ENCODE data around the gene SHD. TPM values are rescaled to one million over a fixed set of nuclear protein-coding genes. Genes with fewer than 3 reads are reported as not detected.

Gene SHD
- total and polyA plus RNA-seq, 2 of the 8 experiments (the other 6 are each of a cell fraction or from before 2014, with no cell fraction given) = 5.8 to 10.7 TPM

GRCh38 chr19:4298810-4299550 is 19.9 kb downstream of the SHD start:
- no peak overlapping the region for H4K5ac ChIP-seq (ENCODE audit: insufficient read length, low read depth, low read length)
- no peak overlapping the region for H3K4ac ChIP-seq (replicated peaks; ENCODE audit: insufficient read length, low read depth, low read length)
- H2AK5ac ChIP-seq (ENCODE audit: low read depth, low read length) = no peak overlapping the region
- H3K4me2 ChIP-seq (ENCODE audit: insufficient read depth in 1 of 2, low read depth in 2 of 2, low read length in 2 of 2) = no peak overlapping the region
- H4K20me1 ChIP-seq (replicated peaks in 1 of 2; ENCODE audit: control insufficient read depth in 1 of 2, insufficient read depth in 2 of 2, low read length in 2 of 2) = no peaks in the 10 kb centered on the region
- peaks cover 0 to 15% (median 1%) of the 10 kb centered on the region in 4 experiments; a peak in 5 of 7 replicates for H3K4me1 ChIP-seq (replicated peaks in 1 of 4; ENCODE audit: control insufficient read depth in 3 of 4, insufficient read depth in 4 of 4, low read length in 3 of 4)
- no peaks in the 10 kb centered on the region for H3K36me3 ChIP-seq (ENCODE audit: control insufficient read depth in 2 of 4, insufficient read depth in 4 of 4, low read length in 3 of 4)
- H2AFZ ChIP-seq (ENCODE audit: low read length) = no peak overlapping the region
- H3K23me2 ChIP-seq (ENCODE audit: low read depth, low read length) = no peaks in the 10 kb centered on the region
- no peak overlapping the region for H2BK20ac ChIP-seq (ENCODE audit: low read length)
- H4K8ac ChIP-seq (ENCODE audit: extremely low read depth, insufficient read depth, low read length) = no peak overlapping the region
- H3K23ac ChIP-seq (ENCODE audit: insufficient read length) = no peak overlapping the region
- no peak overlapping the region for H2BK12ac ChIP-seq (ENCODE audit: low read depth, low read length)
- no peak overlapping the region for H3K14ac ChIP-seq (ENCODE audit: insufficient read length)
- no peak overlapping the region for H3K18ac ChIP-seq (ENCODE audit: extremely low read depth, low read length)
- CTCF ChIA-PET (ENCODE audit: partially characterized antibody) = interaction anchor here (0.6 to 4.9 kb wide), 8 partner anchors 11 to 57 kb away, joined by 3 to 47 read pairs (median 3); no protein-coding TSS in a partner anchor
- no peaks in the 10 kb centered on the region for H3K79me2 ChIP-seq (ENCODE audit: control insufficient read depth in 1 of 2, insufficient read depth in 2 of 2, low read length in 2 of 2)
- H3K9me3 ChIP-seq (ENCODE audit: insufficient read depth in 2 of 2, low read depth in 1 of 2, low read length in 1 of 2) = no peaks in the 10 kb centered on the region
- WGBS, 2 experiments (ENCODE audit: extremely low coverage in 1 of 2, insufficient coverage in 1 of 2, insufficient read length in 1 of 2, insufficient replicate concordance in 2 of 2, low coverage in 1 of 2, low lambda C conversion rate in 2 of 2, missing lambda C conversion rate in 1 of 2) = 76% methylated on average over 8 of the region's 8 CpGs; no CpG with 5 or more reads in 1 of the 2 experiments
- no peak overlapping the region for H2BK5ac ChIP-seq (ENCODE audit: low read depth, low read length)
- no peak overlapping the region for H2BK120ac ChIP-seq (replicated peaks; ENCODE audit: low read depth, low read length)
- H3K9ac ChIP-seq (replicated peaks in 1 of 4; ENCODE audit: extremely low read depth in 1 of 4, low read depth in 3 of 4, low read length in 3 of 4) = no peak overlapping the region
- H3K4me3 ChIP-seq (ENCODE audit: extremely low read depth in 1 of 4, insufficient read depth in 2 of 4, low read depth in 3 of 4, low read length in 4 of 4) = no peak overlapping the region
- H2BK15ac ChIP-seq (ENCODE audit: low read length) = no peak overlapping the region
- POLR2A ChIA-PET (ENCODE audit: partially characterized antibody) = interaction anchor here (0.7 to 1.3 kb wide), 4 partner anchors 12 to 43 kb away, joined by 3 to 4 read pairs (median 3); no protein-coding TSS in a partner anchor
- H4K91ac ChIP-seq (replicated peaks; ENCODE audit: insufficient read length, low read length) = no peak overlapping the region
- FAIRE-seq (no peak), DNase-seq (ENCODE audit: low read depth in 1 of 2, low spot score in 2 of 2) (no peak)
- H3K27me3 ChIP-seq (replicated peaks in 1 of 4; ENCODE audit: control insufficient read depth in 3 of 4, extremely low read depth in 1 of 4, insufficient read depth in 3 of 4, low read length in 3 of 4) = no peaks in the 10 kb centered on the region
- H3K27ac ChIP-seq (ENCODE audit: low read depth, low read length) = no peak overlapping the region
- no peaks in the 10 kb centered on the region for H3K79me1 ChIP-seq (ENCODE audit: low read depth, low read length)
- no peak overlapping the region for H3K56ac ChIP-seq (replicated peaks; ENCODE audit: insufficient read length, low read depth, low read length)
- TF ChIP-seq CHD1 (IDR thresholded peaks at IDR 0.05; ENCODE audit: low read depth, low read length) = no peak
- no peak for TF ChIP-seq SP2 (IDR thresholded peaks at IDR 0.05; ENCODE audit: low read length)
- no peak for TF ChIP-seq KDM4A (IDR thresholded peaks at IDR 0.05; ENCODE audit: low read depth, low read length, severe bottlenecking)
- no peak for TF ChIP-seq CBX5 (IDR thresholded peaks at IDR 0.05; ENCODE audit: low read depth, low read length)
- TF ChIP-seq NRF1 (IDR thresholded peaks at IDR 0.05; ENCODE audit: low read depth, low read length) = no peak
- no peak for TF ChIP-seq RNF2 (IDR thresholded peaks at IDR 0.05; ENCODE audit: borderline replicate concordance, low read depth, low read length, missing control alignments, poor library complexity, severe bottlenecking)
- no peak for TF ChIP-seq MAFK (IDR thresholded peaks at IDR 0.05; ENCODE audit: low read depth, low read length)
- TF ChIP-seq TAF1 (IDR thresholded peaks at IDR 0.05; ENCODE audit: low read depth, low read length) = no peak
- TF ChIP-seq SP4 (IDR thresholded peaks at IDR 0.05; ENCODE audit: low read length) = no peak
- no peak for TF ChIP-seq RBBP5 (IDR thresholded peaks at IDR 0.05; ENCODE audit: borderline replicate concordance, low read depth, low read length)
- no peak for TF ChIP-seq SP1 (IDR thresholded peaks at IDR 0.05; ENCODE audit: low read depth, low read length)
- no peak for TF ChIP-seq TCF12 (IDR thresholded peaks at IDR 0.05; ENCODE audit: low read depth, low read length)
- TF ChIP-seq SUZ12 (IDR thresholded peaks at IDR 0.05; ENCODE audit: low read length) = no peak
